GM12872 (cell line): Measurements from ENCODE around the gene TRAF3.

Experiments used
- CTCF ChIP-seq: IDR thresholded peaks from 3 replicates; pipeline ENCODE4 v1.5.1; 2011; ENCODE audit warnings: low read depth, mild to moderate bottlenecking, low read length, moderate library complexity; ENCODE audit not compliant: insufficient read depth

Gene TRAF3

GRCh38 chr14:102922490-102923200, 145.4 kb downstream of the TRAF3 start, which contains the start of gene AMN:
AMN (plus strand) TSS chr14:102922663; CDS start chr14:102922689, 26 bp downstream.
- no peak for TF ChIP-seq CTCF

- no peak for TF ChIP-seq CTCF
Observed at GRCh38 chr14:102923201-102923924, 146.1 kb downstream of the TRAF3 start.

GRCh38 chr14:102923925-102924486, 146.8 kb downstream of the TRAF3 start:
- no peak for TF ChIP-seq CTCF

GRCh38 chr14:102924632-102925588, 147.7 kb downstream of the TRAF3 start:
- no peak for TF ChIP-seq CTCF

GRCh38 chr14:102925646-102926045, 148.4 kb downstream of the TRAF3 start:
- no peak for TF ChIP-seq CTCF

- no peak for TF ChIP-seq CTCF
Observed at GRCh38 chr14:102926104-102926503, 148.9 kb downstream of the TRAF3 start.
